ENCODE results near the gene TLX2. TPM values are rescaled to one million over a fixed set of nuclear protein-coding genes. Genes with fewer than 3 reads are reported as not detected.

The TLX2 gene
- total RNA-seq, 3 donors from 2014 or later, result not detected

DNA sequence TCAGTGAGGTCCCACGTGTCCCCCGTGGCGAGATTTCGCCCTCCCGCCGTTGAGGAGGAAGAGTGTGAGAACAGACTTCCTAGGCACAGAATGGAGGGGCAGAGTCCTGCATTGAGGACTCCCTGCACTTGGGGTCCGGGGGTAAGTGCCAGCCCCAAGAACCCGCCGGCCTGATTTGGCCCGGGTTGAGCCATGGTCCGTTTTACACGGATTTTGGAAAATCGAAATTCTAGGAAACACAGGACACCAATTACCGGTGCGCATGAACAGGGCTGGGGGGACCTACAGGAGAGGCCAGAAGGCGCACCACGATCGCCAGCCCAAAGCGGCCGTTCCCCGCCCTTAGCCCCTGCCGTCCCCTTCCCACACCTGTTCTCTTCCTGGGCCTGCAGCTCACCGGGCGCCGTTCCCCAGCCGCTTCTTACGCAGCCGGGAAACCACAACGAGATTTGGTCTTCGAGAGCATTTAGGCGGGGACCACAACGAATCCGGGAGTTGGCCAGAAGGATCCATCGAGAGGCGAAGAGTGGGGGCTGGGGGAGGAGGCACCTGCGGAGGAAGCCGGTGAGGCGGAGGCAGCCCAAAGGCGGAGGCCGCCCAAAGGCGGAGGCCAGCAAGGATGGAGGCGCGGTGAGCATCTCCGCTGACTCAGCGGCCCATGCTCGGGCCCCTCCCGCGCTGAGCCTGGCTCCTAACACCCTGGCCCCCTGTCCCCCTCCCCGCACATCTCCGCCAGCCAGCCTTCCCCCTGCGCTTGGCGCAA lies 464 bp upstream of the TLX2 start:
- peak overlapping the region; percentile 16 for H3K4me3 Mint-ChIP-seq
- peaks cover 67% of the 10 kb centered on the region for H3K27me3 Mint-ChIP-seq (ENCODE audit: low read depth)

DNA sequence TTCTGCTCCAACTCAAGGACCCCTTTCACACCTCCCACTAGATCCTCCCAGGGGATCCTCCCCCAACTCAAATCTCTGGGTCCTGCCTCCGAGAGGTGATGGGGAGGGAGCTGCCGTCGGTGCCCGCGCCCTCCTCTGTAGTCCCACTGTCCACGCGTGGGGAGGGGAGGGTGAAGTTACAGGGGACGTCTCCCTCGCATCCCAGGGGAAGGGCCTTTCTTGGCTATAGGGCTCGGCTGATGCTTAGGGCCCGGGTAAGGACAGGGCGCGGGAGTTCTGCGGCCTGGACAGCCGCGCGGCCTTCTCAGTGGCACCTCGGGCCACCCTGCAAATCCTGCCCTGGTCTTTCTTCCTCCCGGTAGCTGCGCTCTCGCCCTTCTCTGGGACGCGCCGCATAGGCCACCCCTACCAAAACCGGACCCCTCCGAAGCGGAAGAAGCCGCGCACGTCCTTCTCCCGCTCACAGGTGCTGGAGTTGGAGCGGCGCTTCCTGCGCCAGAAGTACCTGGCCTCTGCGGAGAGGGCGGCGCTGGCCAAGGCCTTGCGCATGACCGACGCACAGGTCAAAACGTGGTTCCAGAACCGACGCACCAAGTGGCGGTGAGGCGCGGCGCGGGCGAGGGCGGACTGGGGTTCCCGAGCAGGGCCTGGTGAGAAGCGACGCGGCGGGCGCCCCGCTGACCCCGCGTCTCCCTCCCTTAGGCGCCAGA lies 1.2 kb downstream of the TLX2 start:
- Mint-ChIP-seq H3K4me1 (ENCODE audit: low read depth) (peaks cover 20% of the 10 kb centered on the region), H3K36me3 (ENCODE audit: insufficient read depth) (no peaks in the 10 kb centered on the region), H3K4me3 (peak overlapping the region; percentile 63), H3K27me3 (ENCODE audit: low read depth) (peaks cover 83% of the 10 kb centered on the region), H3K9me3 (no peaks in the 10 kb centered on the region)
- DNase-seq (no peak), ATAC-seq (peak; percentile 18 to 28)

More for the DNA sequence above, 464 bp upstream of the TLX2 start:
- peak; percentile 19 to 26 for ATAC-seq
- H3K36me3 Mint-ChIP-seq (ENCODE audit: insufficient read depth), result no peaks in the 10 kb centered on the region
- no peaks in the 10 kb centered on the region for H3K9me3 Mint-ChIP-seq
- no peak for DNase-seq
- peaks cover 21% of the 10 kb centered on the region for H3K4me1 Mint-ChIP-seq (ENCODE audit: low read depth)

DNA sequence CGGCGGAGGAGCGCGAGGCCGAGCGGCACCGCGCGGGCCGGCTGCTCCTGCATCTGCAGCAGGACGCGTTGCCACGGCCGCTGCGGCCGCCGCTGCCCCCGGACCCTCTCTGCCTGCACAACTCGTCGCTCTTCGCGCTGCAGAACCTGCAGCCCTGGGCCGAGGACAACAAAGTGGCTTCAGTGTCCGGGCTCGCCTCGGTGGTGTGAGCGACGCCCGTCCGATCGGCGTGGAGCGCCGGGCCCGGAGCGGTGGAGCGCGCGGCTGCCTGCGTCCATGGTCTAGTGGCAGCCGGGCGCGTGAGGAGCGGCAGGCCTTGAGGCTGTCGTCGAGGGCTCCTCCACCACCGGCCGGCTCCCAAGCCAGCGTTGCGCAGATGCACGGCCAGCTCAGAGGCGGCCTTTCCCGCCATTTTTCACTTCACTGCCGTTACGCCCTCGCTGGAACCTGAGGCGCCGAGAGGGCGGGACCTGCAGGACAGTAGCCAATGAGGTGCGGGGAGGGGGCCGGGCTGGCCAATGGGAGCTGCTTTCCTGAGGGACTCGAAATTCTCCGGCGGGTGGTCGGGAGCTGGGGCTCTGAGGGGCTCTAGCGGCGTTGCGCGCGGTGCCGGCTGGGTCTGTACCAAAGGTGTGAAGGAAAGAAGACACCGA lies 1.9 kb downstream of the TLX2 start:
- H3K36me3 Mint-ChIP-seq (ENCODE audit: insufficient read depth), result no peaks in the 10 kb centered on the region
- no peaks in the 10 kb centered on the region for H3K9me3 Mint-ChIP-seq
- ATAC-seq (peak; percentile 85), DNase-seq (peak; percentile 71)
- peaks cover 20% of the 10 kb centered on the region for H3K4me1 Mint-ChIP-seq (ENCODE audit: low read depth)
- peak overlapping the region; percentile 56 for H3K4me3 Mint-ChIP-seq
- H3K27me3 Mint-ChIP-seq (ENCODE audit: low read depth), result peaks cover 86% of the 10 kb centered on the region

DNA sequence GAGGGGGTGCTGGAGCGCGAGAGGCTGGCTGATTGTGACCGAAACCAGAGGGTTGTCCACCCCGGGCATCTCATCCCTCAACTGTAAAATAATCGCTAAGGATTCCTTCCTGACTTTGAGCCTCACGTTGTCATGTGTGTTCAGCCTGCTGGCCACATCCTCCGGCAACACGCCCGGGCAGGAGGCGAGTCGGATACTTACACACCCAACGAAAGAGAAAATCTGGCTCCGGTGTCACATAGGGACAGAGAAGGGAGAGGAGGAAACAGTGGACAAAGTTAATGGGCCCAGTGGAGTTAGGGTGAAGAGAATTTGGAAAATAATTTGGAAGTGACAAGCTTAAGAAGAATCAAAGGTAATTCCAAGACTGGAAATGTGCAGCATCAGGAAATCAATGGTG lies 2.4 kb downstream of the TLX2 start:
- H3K4me1 Mint-ChIP-seq (ENCODE audit: low read depth), result peaks cover 20% of the 10 kb centered on the region
- no peak for DNase-seq
- H3K9me3 Mint-ChIP-seq, result no peaks in the 10 kb centered on the region
- no peak for ATAC-seq
- H3K27me3 Mint-ChIP-seq (ENCODE audit: low read depth), result peaks cover 83% of the 10 kb centered on the region
- H3K36me3 Mint-ChIP-seq (ENCODE audit: insufficient read depth), result no peaks in the 10 kb centered on the region
- peak overlapping the region; percentile 56 for H3K4me3 Mint-ChIP-seq

DNA sequence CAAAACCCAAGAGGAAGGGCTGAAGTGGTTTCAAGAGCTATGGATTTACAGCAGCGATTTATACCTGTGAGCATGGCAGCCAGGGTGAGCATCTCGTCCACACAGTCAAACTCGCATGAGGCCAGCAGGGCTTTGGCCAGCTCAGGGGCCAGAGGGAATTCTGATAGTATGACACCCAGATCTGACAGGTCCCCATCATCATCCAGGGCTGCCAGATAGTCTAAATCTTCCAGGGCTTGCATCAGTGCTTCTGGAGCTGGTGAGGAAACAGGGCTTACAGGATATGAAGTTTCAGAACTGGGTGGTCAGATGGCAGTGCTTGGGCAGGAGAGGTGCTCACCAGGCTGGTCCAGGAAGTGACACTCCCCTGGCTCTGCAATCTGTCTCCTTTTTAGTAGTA lies 8.3 kb downstream of the TLX2 start:
- no peak for ATAC-seq
- Mint-ChIP-seq H3K4me1 (ENCODE audit: low read depth) (peaks cover 8% of the 10 kb centered on the region), H3K4me3 (no peak overlapping the region), H3K36me3 (ENCODE audit: insufficient read depth) (peaks cover 18% of the 10 kb centered on the region), H3K9me3 (no peaks in the 10 kb centered on the region), H3K27me3 (ENCODE audit: low read depth) (peaks cover 42% of the 10 kb centered on the region)
- DNase-seq, result no peak

DNA sequence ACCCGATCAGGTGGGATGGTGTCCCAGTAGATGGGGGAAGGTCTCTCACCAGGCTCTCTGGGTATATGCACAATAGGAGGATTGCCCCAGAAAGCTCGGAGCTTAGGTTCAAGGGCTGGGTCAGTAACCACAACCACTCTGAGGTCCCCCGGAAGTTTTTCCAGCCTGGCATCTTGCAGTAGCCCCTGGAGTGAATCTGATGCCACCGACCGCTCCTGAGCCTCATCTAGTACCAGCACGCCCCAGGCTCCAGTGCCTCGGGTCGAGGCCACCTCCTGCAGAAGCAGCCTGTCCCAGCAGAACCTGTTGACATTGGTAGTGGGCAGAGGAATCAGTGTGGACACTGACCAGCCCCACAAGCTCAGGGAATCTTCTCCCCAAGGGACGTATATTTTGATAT lies 9.8 kb downstream of the TLX2 start:
- no peak for DNase-seq
- Mint-ChIP-seq H3K9me3 (no peaks in the 10 kb centered on the region), H3K27me3 (ENCODE audit: low read depth) (peaks cover 27% of the 10 kb centered on the region), H3K36me3 (ENCODE audit: insufficient read depth) (peaks cover 27% of the 10 kb centered on the region), H3K4me3 (no peak overlapping the region), H3K4me1 (ENCODE audit: low read depth) (peaks cover 21% of the 10 kb centered on the region)
- no peak for ATAC-seq

DNA sequence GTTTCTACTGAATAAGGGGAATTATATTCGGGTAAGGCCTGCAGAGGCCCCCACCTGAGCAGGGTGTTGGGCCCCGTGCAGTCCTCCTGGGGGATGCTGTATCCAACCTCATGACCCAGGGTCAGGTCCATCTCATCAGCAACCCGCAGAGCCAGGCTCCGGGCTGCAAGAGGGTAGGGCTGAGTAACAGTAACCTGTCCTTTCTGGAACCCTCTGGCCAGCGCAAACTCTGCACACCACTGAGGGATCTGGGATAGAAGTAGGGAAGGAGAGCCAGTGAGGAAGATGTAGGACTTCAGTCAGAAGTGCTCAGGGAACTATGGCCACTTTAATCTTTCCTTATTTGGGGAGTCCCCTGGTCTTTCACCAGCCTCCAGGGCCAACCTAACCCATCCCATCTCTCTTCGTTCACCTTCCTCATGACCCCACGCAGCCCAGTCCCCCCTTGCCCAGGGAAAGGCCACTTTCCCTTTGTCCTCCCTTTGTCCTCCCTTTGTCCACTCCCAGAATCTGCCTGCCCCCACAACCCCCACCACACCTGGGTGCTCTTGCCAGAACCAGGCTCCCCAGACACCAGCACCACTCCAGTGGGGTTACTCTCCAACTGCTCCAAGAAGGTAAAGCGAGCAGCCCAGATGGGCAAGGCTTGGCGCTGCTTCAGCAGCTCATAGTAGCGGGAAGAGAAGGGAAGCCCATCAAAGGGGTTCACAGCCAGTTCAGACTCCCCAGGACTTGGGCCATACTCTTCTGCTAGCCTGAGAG lies 10.9 kb downstream of the TLX2 start:
- Mint-ChIP-seq H3K27me3 (ENCODE audit: low read depth) (peaks cover 16% of the 10 kb centered on the region), H3K9me3 (no peaks in the 10 kb centered on the region), H3K36me3 (ENCODE audit: insufficient read depth) (peaks cover 27% of the 10 kb centered on the region), H3K4me1 (ENCODE audit: low read depth) (peaks cover 24% of the 10 kb centered on the region), H3K4me3 (no peak overlapping the region)
- no peak for ATAC-seq
- no peak for DNase-seq

DNA sequence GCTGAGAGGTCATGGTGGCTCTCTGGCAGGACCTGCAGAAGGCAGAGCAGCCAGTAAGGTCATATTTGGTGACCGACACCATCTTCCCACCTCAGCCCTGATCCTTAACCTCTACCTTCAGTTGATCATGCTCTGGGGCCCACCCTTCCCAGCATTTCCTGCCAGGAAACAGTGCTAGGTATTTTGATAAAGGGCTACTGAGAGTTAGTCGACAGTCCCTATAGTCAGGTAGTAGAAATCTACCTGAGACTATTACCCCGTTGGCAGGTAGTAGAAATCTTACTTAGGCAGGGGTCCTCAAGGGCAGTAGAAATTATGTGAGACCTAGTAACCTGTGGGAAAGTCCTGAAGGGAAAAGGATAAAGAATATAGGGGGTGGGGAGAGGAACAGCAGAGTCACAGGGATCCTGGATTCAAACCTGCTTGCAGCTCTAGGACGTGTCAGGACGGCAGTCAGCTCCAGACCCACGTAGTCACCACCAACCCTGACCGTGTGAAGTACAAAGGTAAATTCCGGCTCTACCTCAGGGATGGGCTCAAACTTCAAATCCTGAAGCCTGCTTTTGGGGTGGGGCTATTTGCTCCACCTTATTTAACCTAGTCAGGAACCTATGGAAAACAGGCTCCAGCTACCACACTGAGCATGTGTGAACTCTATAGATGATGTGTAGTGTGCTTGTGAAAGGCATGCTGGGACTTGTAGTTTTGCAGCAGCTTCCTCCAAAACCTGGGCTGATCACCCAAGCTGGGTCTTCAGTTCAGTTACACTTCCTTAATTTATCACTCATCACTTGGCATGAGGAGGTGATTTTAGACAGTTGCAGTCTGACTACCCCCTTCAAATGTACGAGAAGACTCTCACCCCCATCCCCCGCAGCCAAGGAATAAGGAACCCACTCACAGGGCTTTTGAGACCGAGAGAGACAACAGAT lies 11.7 kb downstream of the TLX2 start, which contains the start of gene DQX1:
Gene DQX1, minus strand, starts transcription at position 515 of the 932 bp plus-strand sequence. Its CDS starts 502 bp downstream, at position 13.
- peak within 1 kb of the TSS; percentile 40 for H3K4me3 Mint-ChIP-seq
- no peaks in the 10 kb centered on the region for H3K9me3 Mint-ChIP-seq
- no peak for ATAC-seq
- H3K27me3 Mint-ChIP-seq (ENCODE audit: low read depth), result peaks cover 9% of the 10 kb centered on the region
- H3K4me1 Mint-ChIP-seq (ENCODE audit: low read depth), result peaks cover 29% of the 10 kb centered on the region
- no peak for DNase-seq
- peaks cover 30% of the 10 kb centered on the region for H3K36me3 Mint-ChIP-seq (ENCODE audit: insufficient read depth)

DNA sequence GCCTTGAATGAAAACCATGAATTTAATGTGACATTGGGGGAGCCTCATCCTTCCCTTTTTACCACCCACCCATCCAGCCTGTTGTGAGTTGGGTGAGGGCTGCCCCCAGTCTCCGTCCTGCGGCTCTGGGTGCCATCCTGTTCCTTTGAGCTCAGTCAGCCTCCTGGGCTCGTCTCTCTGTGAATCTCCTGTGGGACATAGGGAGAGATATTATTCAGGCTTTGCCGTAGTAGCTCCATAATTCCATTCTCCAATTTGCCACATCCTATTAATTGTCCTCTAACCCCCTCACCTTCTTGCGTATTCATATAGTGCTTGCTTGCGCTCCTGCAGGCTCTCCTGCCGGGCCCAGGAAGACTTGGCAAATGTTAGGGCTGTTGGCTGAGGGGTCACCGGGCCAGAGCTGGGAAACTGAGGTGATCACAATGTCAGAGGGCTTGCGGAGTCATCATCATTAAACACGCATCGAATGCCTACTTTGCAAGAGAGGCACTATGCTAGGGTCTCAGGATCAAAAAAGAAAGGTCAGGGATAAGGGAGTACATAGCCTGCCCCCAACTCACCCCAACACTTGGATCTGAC lies 12.5 kb downstream of the TLX2 start:
- DNase-seq (no peak), ATAC-seq (no peak)
- Mint-ChIP-seq H3K27me3 (ENCODE audit: low read depth) (peaks cover 6% of the 10 kb centered on the region), H3K4me1 (ENCODE audit: low read depth) (peaks cover 36% of the 10 kb centered on the region), H3K36me3 (ENCODE audit: insufficient read depth) (peaks cover 31% of the 10 kb centered on the region), H3K4me3 (no peak overlapping the region), H3K9me3 (no peaks in the 10 kb centered on the region)

DNA sequence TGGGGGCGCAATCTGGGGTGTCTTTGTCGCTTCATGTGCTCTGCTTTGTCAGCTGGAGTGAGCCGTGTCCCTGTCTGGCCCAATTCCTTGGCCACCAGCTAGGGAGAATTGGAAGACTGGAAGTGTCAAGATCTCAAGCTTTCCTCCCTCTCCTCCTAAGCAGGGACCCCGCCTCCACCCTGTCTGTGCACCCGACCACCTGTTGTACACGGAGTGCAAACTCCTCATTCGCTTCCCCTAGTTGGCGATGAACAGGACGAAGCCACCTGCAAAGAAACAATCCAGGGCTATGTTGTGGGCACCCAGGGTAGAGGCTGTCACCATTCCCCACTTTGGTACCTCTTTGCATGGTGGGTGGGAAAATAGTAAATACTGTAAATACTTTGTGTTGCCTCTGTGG lies 13.5 kb downstream of the TLX2 start:
- DNase-seq (no peak), ATAC-seq (no peak)
- peaks cover 36% of the 10 kb centered on the region for H3K36me3 Mint-ChIP-seq (ENCODE audit: insufficient read depth)
- no peaks in the 10 kb centered on the region for H3K9me3 Mint-ChIP-seq
- peak overlapping the region; percentile 99 for H3K4me3 Mint-ChIP-seq
- peaks cover 42% of the 10 kb centered on the region for H3K4me1 Mint-ChIP-seq (ENCODE audit: low read depth)
- peaks cover 2% of the 10 kb centered on the region for H3K27me3 Mint-ChIP-seq (ENCODE audit: low read depth)

DNA sequence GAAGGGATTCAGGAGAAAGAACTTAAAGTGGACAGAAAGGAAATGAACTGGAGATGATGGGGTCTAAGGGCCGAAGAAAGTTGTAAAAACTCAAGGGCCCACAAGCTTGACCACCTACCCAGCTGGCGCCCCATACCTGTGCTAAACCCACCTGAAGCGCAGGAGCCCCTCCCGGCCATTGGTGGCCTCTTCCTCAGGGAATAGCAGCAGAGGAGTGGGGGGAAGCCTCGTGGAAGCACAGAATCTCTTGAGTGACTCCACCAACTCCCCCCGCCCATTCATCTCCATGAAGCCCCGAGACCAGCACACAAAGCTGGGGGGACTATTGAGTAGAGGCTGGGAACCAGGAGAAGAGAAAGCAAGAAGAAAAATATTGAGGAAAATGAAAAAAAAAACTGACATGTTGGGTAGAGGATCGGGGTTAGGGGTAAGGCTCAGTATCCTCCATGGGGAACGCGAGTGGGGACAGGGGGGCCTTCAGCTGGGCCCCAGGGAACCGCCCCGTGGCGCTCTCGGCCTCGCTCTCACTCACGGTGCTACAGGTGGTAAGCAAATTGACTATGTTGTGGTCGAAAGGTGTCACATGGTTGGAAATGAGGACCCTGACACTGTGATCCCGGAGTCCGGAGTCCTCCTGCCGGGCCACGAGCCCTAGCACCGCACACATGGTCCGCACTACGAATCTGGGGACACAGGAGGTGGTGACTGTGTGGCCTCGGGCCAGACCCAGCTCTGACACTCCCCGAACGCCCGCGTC lies 14.5 kb downstream of the TLX2 start:
- DNase-seq (no peak), ATAC-seq (peak; percentile 5)
- H3K4me1 Mint-ChIP-seq (ENCODE audit: low read depth), result peaks cover 42% of the 10 kb centered on the region
- H3K9me3 Mint-ChIP-seq, result no peaks in the 10 kb centered on the region
- H3K36me3 Mint-ChIP-seq (ENCODE audit: insufficient read depth), result peaks cover 39% of the 10 kb centered on the region
- no peaks in the 10 kb centered on the region for H3K27me3 Mint-ChIP-seq (ENCODE audit: low read depth)
- H3K4me3 Mint-ChIP-seq, result peak overlapping the region; percentile 99

DNA sequence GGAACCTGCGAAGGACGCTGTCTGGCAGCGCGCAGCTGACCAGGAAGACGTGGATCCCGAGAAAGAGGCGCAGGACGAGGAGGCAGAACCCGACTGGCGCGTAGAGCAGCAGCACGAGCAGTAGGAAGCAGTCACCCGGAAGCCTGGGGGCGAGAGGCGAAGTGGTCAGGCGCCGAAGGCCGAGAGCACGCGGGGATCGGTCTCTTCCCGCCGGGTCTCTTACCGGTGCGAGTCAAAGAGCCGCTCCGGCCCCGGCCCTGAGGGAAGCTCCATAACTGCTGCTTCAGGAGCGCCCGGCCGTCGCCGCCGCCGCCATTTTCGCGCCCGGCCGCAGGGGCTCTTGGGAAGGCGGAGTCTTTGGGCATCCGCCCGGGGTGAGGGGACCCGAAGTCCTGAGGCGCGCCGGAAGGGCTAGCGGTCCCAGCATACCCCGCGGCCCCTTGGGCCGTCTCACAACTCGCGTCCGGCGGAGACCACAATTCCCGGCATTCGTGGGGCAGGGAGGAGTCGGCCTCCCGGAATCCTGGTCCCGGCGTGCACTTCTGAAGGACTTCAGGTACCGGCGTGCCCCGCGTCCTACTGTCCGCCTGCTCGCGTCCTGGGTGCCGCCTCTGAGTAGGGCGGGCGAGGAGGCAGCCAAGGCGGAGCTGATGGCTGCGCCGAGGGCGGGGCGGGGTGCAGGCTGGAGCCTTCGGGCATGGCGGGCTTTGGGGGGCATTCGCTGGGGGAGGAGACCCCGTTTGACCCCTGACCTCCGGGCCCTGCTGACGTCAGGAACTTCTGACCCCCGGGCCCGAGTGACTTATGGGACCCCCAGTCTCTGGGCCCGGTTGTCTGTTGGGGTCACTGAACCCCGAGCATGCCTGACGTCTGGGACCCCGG lies 15.3 kb downstream of the TLX2 start, which contains the start of the genes AUP1 and HTRA2:
Gene AUP1, minus strand, starts transcription at position 350 of the 882 bp plus-strand sequence. Its CDS starts 77 bp downstream, at position 273.
Gene HTRA2, plus strand, starts transcription at position 577 of the 882 bp plus-strand sequence. Its CDS starts 74 bp downstream, at position 651.
- Mint-ChIP-seq H3K4me1 (ENCODE audit: low read depth) (peaks cover 42% of the 10 kb centered on the region), H3K9me3 (no peaks in the 10 kb centered on the region), H3K36me3 (ENCODE audit: insufficient read depth) (peaks cover 39% of the 10 kb centered on the region), H3K27me3 (ENCODE audit: low read depth) (no peaks in the 10 kb centered on the region), H3K4me3 (peak within 1 kb of the TSS; percentile 99)
- peak; percentile 91 to 93 for ATAC-seq
- DNase-seq, result peak; percentile 78
